ENCODE results near the gene ANTXR2.

Gene ANTXR2

GRCh38 chr4:80045786-80046185, 27.2 kb downstream of the ANTXR2 start:
- DNase-seq (ENCODE audit: low read depth), result no peak
- TF ChIP-seq CTCF (IDR thresholded peaks at IDR 0.05; ENCODE audit: control insufficient read depth, extremely low read depth, insufficient read depth), result no peak
- H3K4me3 ChIP-seq (ENCODE audit: low read depth, low read length), result no peak overlapping the region

- H3K4me3 ChIP-seq (ENCODE audit: low read depth, low read length), result no peak overlapping the region
- no peak for TF ChIP-seq CTCF (IDR thresholded peaks at IDR 0.05; ENCODE audit: control insufficient read depth, extremely low read depth, insufficient read depth)
- DNase-seq (ENCODE audit: low read depth), result no peak
Observed at GRCh38 chr4:80043541-80043940, 29.5 kb downstream of the ANTXR2 start.

- no peak for TF ChIP-seq CTCF (IDR thresholded peaks at IDR 0.05; ENCODE audit: control insufficient read depth, extremely low read depth, insufficient read depth)
- DNase-seq (ENCODE audit: low read depth), result no peak
- H3K4me3 ChIP-seq (ENCODE audit: low read depth, low read length), result no peak overlapping the region
Observed at GRCh38 chr4:80042821-80043220, 30.2 kb downstream of the ANTXR2 start.

GRCh38 chr4:80037864-80038263, 35.2 kb downstream of the ANTXR2 start:
- no peak for TF ChIP-seq CTCF (IDR thresholded peaks at IDR 0.05; ENCODE audit: control insufficient read depth, extremely low read depth, insufficient read depth)
- DNase-seq (ENCODE audit: low read depth), result no peak

GRCh38 chr4:80036949-80037685, 35.9 kb downstream of the ANTXR2 start:
- H3K4me3 ChIP-seq (ENCODE audit: low read depth, low read length), result no peak overlapping the region
- no peak for DNase-seq (ENCODE audit: low read depth)
- TF ChIP-seq CTCF (IDR thresholded peaks at IDR 0.05; ENCODE audit: control insufficient read depth, extremely low read depth, insufficient read depth), result no peak

More at GRCh38 chr4:80037864-80038263, 35.2 kb downstream of the ANTXR2 start:
- no peak overlapping the region for H3K4me3 ChIP-seq (ENCODE audit: low read depth, low read length)

GRCh38 chr4:80036306-80036705, 36.7 kb downstream of the ANTXR2 start:
- no peak overlapping the region for H3K4me3 ChIP-seq (ENCODE audit: low read depth, low read length)
- no peak for DNase-seq (ENCODE audit: low read depth)
- TF ChIP-seq CTCF (IDR thresholded peaks at IDR 0.05; ENCODE audit: control insufficient read depth, extremely low read depth, insufficient read depth), result no peak

GRCh38 chr4:80035336-80035735, 37.7 kb downstream of the ANTXR2 start:
- TF ChIP-seq CTCF (IDR thresholded peaks at IDR 0.05; ENCODE audit: control insufficient read depth, extremely low read depth, insufficient read depth), result no peak
- DNase-seq (ENCODE audit: low read depth), result peak; percentile 63
- H3K4me3 ChIP-seq (ENCODE audit: low read depth, low read length), result no peak overlapping the region
